Measurements from ENCODE around the gene RAB7B. TPM values are rescaled to one million over a fixed set of nuclear protein-coding genes. Genes with fewer than 3 reads are reported as not detected.

RAB7B gene
- polyA plus RNA-seq, 2 of the 4 experiments (the other 2 are of a cell fraction): 0.08 to 0.30 TPM

GRCh38 chr1:205950826-205951549 lies 52.2 kb downstream of the RAB7B start:
- 66% methylated on average over 7 of the region's 7 CpGs for WGBS (ENCODE audit: missing lambda C conversion rate)
- POLR2A ChIA-PET: no interaction called here
- H3K9me3 ChIP-seq: no peaks in the 10 kb centered on the region
- H3K4me1 ChIP-seq: no peaks in the 10 kb centered on the region
- no peak overlapping the region for H3K4me3 ChIP-seq
- DNase-seq (ENCODE audit: low read depth in 1 of 2, low spot score in 1 of 2): no peak
- no peak for FAIRE-seq
- no peak overlapping the region for H3K4me2 ChIP-seq
- no peak for ATAC-seq
- H3K27ac ChIP-seq: no peak overlapping the region
- CTCF ChIA-PET: interaction anchor here (0.6 to 14.5 kb wide), 11 partner anchors 9 to 170 kb away, joined by 3 to 139 read pairs (median 3); no protein-coding TSS in a partner anchor
- TF ChIP-seq POLR2A (IDR thresholded peaks at IDR 0.05; ENCODE audit: low read length): no peak
- TF ChIP-seq POLR2AphosphoS2 (conservative IDR thresholded peaks at IDR 0.05; ENCODE audit: low read length): no peak
- no peak for TF ChIP-seq FOSB (CRISPR knock-in tag; IDR thresholded peaks at IDR 0.05)
- no peak for TF ChIP-seq HOXA7 (CRISPR knock-in tag; IDR thresholded peaks at IDR 0.05)
- no peak for TF ChIP-seq HMGXB4 (CRISPR knock-in tag; IDR thresholded peaks at IDR 0.05; ENCODE audit: borderline replicate concordance)
- TF ChIP-seq HDAC2 (IDR thresholded peaks at IDR 0.05): no peak
- TF ChIP-seq NPAS2 (CRISPR knock-in tag; IDR thresholded peaks at IDR 0.05; ENCODE audit: borderline replicate concordance): no peak
- no peak for TF ChIP-seq CTCF (IDR thresholded peaks at IDR 0.05)
- no peak for TF ChIP-seq RAD21 (conservative IDR thresholded peaks at IDR 0.05 in 1 of 2, IDR thresholded peaks at IDR 0.05 in 1 of 2)
- no peak for TF ChIP-seq CBX8 (IDR thresholded peaks at IDR 0.05)
- no peak for TF ChIP-seq CHD4 (IDR thresholded peaks at IDR 0.05; ENCODE audit: borderline replicate concordance)
- TF ChIP-seq NR3C1 (IDR thresholded peaks at IDR 0.05): no peak
- no peak for TF ChIP-seq ESRRA (IDR thresholded peaks at IDR 0.05; ENCODE audit: borderline replicate concordance, low read length)
- TF ChIP-seq NFE2L2 (conservative IDR thresholded peaks at IDR 0.05; ENCODE audit: low read length): no peak
- TF ChIP-seq RCOR1 (IDR thresholded peaks at IDR 0.05; ENCODE audit: low read depth, low read length): no peak

GRCh38 chr1:205950280-205950679 lies 52.9 kb downstream of the RAB7B start:
- DNase-seq (ENCODE audit: low read depth in 1 of 2, low spot score in 1 of 2): no peak
- FAIRE-seq: no peak
- POLR2A ChIA-PET: no interaction called here
- Histone ChIP-seq H3K4me1 (no peaks in the 10 kb centered on the region), H3K9me3 (no peaks in the 10 kb centered on the region), H3K4me2 (no peak overlapping the region), H3K4me3 (no peak overlapping the region), H3K27ac (no peak overlapping the region)
- no peak for ATAC-seq
- whole genome bisulfite sequencing (ENCODE audit: missing lambda C conversion rate): 73% methylated on average over 1 of the region's 8 CpGs
- CTCF ChIA-PET: interaction anchor here (0.7 to 14.5 kb wide), 7 partner anchors 9 to 36 kb away, joined by 3 to 139 read pairs (median 4); no protein-coding TSS in a partner anchor
- no peak for TF ChIP-seq SMC3 (IDR thresholded peaks at IDR 0.05)
- no peak for TF ChIP-seq USF2 (IDR thresholded peaks at IDR 0.05)
- no peak for TF ChIP-seq CBX2 (IDR thresholded peaks at IDR 0.05; ENCODE audit: borderline replicate concordance, low read depth)
- TF ChIP-seq CTCF (IDR thresholded peaks at IDR 0.05): no peak
